ENCODE results near the gene PERCC1.
"Not testable (repeated sequence)": the region's sequence is repeated elsewhere in the genome, so short reads cannot be mapped to it uniquely, and the experiment has no call there.

Gene PERCC1

DNA sequence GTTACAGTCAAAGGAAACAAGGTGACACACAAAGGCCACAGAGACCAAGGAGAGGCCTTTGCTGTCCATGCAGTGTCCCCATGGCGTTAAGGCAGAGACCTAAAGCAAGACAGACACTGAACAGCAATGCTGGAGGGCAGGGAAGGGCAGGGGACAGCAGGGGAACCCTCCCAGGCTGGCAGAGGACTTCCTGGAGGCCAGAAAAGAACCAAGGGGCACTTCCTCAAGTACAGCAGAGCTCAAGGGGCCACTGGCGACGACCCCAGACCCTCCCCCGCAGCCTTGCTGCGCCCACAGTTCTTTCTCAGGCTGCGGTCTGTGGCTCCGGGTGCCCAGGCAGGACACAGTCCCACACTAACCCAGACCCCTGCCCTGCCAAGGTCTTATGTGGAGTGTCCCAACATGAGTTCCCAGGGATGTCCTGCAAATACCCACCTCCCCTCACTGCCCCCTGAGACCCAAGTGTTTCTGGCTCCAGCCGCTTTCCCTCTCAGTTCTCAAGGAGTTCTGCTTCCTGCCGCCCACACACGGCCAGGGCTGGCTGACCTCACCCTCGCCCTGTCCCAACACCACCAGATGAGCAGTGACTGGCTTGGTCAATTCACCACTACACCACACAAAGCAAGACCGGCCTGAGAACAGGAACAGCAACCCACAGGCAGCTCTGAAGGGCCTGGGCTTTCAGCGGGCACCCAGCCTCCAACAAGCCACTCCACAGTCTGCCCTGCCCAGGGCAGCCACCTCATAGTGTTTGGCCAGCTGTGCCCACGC is 39.8 kb downstream of the PERCC1 start:
- DNase-seq = no peak

DNA sequence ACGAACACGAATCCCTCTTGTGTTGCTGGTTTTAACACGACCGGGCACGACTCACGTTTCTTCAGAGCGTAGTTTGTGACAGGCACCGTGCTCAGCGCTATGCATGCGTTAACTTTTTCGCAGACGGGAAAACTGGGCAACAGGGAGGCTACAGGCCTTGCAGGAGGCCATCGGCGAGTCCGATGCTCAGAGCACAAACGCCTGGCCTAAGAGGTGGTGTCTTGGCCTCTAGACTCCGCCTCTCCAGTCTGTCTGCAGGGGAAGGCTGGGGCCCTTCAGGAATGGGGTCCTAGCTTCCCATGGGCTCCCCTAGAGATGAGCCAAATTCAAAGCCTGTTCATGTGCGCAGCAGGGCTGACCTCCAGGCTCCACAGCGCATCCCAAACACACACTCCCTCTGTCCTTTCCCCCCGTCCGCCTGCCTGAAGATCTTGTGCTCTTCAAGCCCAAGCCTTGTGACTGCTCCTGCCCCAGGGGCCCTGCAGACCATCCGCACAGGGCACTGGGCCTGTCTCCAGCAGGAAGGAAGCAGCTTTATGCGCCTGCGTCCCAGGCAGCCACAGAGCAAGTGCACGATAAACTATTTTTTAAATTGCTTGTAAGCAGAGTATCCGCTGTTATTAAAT is 40.8 kb downstream of the PERCC1 start:
- DNase-seq = no peak

DNA sequence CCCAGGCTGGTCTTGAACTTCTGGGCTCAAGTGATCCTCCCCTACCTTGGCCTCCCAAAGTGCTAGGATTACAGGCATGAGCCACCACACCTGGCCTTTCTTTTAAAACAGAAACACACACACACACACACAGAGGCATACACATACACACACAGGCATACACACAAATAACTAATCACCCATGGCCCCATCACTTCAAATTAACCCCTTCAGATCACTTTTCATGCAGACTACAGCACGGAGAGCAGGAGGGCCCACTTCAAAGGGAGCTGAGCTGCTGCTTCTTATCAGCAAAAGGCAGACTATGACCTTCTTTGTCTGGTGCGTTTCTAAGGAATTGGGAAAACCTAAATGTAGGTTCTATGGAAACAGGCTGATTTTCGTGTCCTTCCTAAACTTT is 42.1 kb downstream of the PERCC1 start:
- DNase-seq = no peak

DNA sequence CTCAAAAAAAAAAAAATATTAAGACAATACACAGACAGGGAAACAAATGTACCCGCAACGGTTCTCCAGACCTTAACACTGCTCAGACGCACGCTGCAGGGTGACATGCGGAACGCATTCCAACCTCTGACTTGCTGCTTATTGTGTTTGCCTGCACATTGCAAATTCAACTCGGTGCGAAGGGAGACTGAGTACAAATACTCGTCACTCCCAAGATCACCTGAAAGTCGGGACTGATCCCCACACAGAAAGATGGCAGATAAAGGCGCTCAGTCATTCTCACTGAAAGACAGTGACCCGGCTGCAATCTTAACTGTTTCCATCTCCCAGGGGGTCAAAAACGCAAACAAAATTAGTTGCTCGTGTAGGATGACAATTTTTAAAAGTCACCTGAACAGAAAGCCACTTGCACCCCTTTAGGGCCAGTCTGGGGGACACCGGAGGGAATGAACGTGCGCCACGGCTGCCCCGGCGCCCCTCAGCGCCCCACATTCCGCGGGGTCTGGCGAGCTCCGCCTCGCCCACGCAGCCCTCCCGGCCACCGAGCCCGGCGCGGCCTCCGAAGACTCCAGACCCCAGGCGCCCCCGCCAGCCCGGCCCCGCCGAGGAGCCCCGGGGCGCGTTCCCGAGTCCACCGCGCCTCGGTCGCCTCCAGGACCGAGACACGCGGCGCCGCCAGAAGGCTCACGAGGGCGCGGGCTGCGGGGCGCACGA is 43.4 kb downstream of the PERCC1 start:
- peak; percentile 34 for DNase-seq

DNA sequence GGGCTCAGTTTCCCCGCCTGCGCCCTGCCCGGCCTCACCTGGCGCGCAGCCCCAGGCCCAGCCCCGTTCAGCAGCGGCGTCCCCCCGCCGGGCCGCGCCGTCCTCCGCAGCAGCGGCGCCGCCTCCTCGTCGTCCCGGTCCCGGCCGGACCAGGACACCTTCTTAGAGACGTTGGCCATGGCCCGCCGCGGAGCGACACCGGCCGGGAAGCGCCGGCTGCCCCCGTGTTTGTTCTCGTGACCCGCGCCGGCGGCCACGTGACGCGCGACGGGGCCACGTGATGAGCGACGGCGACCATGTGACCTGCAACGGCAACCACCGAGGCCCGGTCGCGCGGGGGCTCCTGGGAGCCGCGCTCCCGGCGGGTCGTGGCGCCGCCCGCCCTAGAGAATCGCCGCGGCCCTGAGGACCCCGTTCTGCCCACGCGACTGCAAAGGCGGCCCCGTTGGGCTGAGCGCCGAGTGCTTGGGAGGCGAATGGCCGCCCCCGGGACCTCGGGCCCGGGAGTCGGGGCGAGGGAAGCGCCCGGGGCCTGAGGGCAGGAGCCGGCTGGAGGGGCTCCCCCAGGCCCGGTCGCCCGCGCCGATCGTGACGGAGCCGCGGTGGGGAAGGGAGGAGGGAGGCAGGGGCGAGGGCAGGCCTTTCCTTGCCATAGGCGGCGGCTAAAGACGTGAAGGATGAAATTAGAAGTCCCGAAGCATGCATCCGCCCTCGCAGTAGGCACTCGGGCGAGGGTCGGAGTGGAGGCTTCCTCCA is 44.1 kb downstream of the PERCC1 start, which contains the start of gene CLCN7:
CLCN7 (minus strand) TSS at position 233 of the 756 bp plus-strand sequence; CDS start at position 179, 54 bp downstream.
- peak; percentile 91 for DNase-seq

DNA sequence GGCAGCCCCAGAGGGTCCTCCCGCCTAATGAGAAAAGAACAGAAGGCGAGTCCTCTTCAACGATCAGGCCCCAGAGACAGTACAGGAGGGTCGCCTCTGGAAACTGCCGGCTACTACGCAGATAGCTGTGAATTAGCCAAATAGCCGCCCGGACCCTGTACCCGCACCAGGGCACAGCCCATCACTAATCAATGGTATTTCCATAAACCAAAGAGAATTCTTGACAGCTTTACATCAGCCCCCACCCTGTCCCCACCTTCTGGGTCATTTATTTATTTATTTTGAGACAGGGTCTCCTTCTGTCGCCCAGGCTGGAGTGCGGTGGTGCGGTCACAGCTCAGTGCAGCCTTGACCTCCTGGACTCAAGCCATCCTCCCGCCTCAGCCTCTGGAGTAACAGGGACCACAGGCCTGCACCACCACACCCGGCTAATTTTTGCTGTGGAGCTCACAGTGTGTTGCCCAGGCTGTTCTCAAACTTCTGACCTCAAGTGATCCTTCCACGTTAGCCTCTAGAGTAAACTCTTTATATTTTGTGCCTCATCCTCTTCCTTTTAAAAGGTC is 44.8 kb downstream of the PERCC1 start:
- DNase-seq = no peak

GRCh38 chr16:1477033-1477432 is 46.2 kb downstream of the PERCC1 start:
- no peak for DNase-seq

GRCh38 chr16:1478937-1479336 is 48.1 kb downstream of the PERCC1 start:
- not testable (repeated sequence) for DNase-seq

DNA sequence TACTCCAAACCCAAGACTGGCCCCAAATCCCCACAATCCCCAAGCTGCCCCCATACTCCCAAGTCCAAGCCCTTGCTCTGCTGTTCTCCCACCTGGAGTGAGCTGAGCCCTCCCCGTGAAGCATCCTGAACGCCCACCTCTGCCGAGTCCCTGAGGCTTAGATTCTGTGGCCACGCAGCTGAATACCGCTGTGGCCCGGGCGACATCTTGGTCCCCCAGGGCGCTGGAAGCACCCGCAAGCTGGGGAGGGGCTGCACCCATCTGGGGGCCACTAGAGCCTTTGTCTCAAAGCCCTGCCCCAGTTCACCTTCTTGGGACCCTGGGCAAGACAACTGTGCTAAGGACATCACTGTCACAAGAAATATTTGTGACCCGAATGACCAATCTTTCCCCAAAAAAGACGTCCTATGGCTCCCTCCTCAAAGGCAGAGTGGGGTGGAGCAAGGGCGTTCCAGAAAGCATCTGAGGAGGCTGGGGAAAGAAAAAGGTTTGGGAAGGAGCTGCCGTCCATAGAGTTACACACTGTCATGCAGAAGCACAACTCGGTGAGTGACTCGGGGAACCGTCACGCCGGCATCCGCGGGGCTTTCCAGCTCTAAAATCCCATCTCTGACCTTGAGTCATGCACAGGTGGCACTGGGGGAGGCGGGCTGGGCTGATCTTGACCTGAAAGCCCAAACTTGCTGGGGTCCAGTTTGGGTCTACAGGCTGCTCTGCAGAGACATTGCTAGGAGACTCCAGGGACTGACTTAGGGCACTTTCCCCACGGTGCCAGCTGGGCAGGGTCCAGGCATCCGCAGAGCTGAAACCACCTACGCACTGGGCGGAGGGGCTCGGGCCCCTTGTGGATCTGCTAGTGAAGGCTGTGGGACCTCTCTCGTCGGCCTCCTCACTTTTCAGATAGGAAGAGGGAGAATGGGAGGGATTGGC is 51.3 kb downstream of the PERCC1 start:
- DNase-seq = no peak

All from eye (tissue), 1 donor.